Liver (tissue), 3 donors: ENCODE measurements around the gene SEPHS1.

Experiments used
- FOXA1 ChIP-seq: IDR thresholded peaks from 2 replicates; pipeline ENCODE4 v1.6.1; 2016; ENCODE audit warnings: antibody characterized with exemption
- FOXA2 ChIP-seq: IDR thresholded peaks from 2 replicates; pipeline ENCODE4 v1.6.1; 2016; ENCODE audit warnings: antibody characterized with exemption
- TAF1 ChIP-seq: conservative IDR thresholded peaks from 2 replicates; pipeline ENCODE4 v1.6.1; 2016; ENCODE audit warnings: antibody characterized with exemption, mild to moderate bottlenecking
- TF ChIP-seq, protein P1 (sequence below): fragments of 150-350 bp; IDR thresholded peaks from 2 replicates; pipeline ENCODE4 v1.5.1; 2017; ENCODE audit warnings: improper control_type of control experiment, low read depth, low read length; ENCODE audit not compliant: missing input control
- TF ChIP-seq, protein P2 (sequence below): IDR thresholded peaks from 2 replicates; pipeline ENCODE4 v1.6.1; 2016; ENCODE audit warnings: antibody characterized with exemption
- donor health status: healthy.
- donor health status: healthy.

DNA sequence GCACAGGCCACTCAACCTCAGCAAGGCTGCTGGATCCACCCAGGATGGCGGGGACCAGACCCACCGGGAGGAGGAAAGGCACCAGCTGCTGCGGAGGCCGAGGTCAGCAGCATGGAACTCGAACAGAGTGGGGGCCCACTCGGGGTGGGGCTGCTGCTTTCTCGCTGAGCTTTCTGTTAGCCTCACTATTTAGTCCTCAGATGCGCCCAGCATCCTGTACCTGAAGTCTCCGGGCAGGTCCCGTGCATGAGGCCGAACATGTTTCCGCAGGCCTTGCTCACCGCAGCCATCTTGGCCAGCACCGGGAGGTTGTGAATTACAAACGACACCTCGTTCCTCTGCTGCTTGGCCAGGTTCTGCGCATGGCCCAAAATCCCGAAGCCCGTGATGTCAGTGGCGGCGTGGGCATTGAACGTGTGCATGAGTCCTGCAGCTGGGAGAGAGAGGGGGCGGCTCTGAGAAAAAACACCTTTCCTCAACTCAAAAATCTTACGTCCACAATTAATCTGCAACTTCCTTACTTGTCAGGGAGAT, 25.4 kb downstream of the SEPHS1 start:
- TF ChIP-seq, protein P1, sequence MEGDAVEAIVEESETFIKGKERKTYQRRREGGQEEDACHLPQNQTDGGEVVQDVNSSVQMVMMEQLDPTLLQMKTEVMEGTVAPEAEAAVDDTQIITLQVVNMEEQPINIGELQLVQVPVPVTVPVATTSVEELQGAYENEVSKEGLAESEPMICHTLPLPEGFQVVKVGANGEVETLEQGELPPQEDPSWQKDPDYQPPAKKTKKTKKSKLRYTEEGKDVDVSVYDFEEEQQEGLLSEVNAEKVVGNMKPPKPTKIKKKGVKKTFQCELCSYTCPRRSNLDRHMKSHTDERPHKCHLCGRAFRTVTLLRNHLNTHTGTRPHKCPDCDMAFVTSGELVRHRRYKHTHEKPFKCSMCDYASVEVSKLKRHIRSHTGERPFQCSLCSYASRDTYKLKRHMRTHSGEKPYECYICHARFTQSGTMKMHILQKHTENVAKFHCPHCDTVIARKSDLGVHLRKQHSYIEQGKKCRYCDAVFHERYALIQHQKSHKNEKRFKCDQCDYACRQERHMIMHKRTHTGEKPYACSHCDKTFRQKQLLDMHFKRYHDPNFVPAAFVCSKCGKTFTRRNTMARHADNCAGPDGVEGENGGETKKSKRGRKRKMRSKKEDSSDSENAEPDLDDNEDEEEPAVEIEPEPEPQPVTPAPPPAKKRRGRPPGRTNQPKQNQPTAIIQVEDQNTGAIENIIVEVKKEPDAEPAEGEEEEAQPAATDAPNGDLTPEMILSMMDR = no peak
- TF ChIP-seq, protein P2, sequence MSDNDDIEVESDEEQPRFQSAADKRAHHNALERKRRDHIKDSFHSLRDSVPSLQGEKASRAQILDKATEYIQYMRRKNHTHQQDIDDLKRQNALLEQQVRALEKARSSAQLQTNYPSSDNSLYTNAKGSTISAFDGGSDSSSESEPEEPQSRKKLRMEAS = no peak
- TF ChIP-seq TAF1 = no peak
- TF ChIP-seq FOXA2 = no peak
- no peak for TF ChIP-seq FOXA1
